ENCODE results near the gene ASTN2. TPM values are rescaled to one million over a fixed set of nuclear protein-coding genes. Genes with fewer than 3 reads are reported as not detected.

Gene ASTN2
- total RNA-seq, 4 donors from 2014 or later: 3.0 to 7.0 (median 5.2) TPM

GRCh38 chr9:116475201-116475600, 939.7 kb downstream of the ASTN2 start:
- DNase-seq: no peak
- TF ChIP-seq EP300 (IDR thresholded peaks at IDR 0.05; ENCODE audit: low read depth) (no peak), CTCF (IDR thresholded peaks at IDR 0.05) (no peak), POLR2AphosphoS5 (IDR thresholded peaks at IDR 0.05) (no peak)
- H3K27ac ChIP-seq: no peak overlapping the region
- no peaks in the 10 kb centered on the region for H3K36me3 ChIP-seq
- H3K9me3 ChIP-seq: no peaks in the 10 kb centered on the region
- intact Hi-C loops (cut with DNase I; ENCODE audit: low total_unique reads) (no loop called here), in situ Hi-C loops (cut with MboI; ENCODE audit: low pct_ligation_motif_present in 1 of 4, low pct_unique_long_range_greater_than_20kb in 1 of 4, low sequenced_read_pairs in 3 of 4) (no loop called here)
- no peak overlapping the region for H3K4me3 ChIP-seq
- WGBS, 2 donors (ENCODE audit: low coverage in 1 of 2): 93% methylated on average over 1 of the region's 1 CpG; no CpG with 5 or more reads in 1 of the 2 donors
- no peaks in the 10 kb centered on the region for H3K27me3 ChIP-seq
- peaks cover 0 to 5% (median 4%) of the 10 kb centered on the region in 4 donors for H3K4me1 ChIP-seq

- H3K36me3 ChIP-seq: no peaks in the 10 kb centered on the region
- no peak for DNase-seq
- H3K4me3 ChIP-seq: no peak overlapping the region
- H3K27ac ChIP-seq: no peak overlapping the region
- in situ Hi-C loops (cut with MboI; ENCODE audit: low pct_ligation_motif_present in 1 of 4, low pct_unique_long_range_greater_than_20kb in 1 of 4, low sequenced_read_pairs in 3 of 4): no loop called here
- no peaks in the 10 kb centered on the region for H3K27me3 ChIP-seq
- intact Hi-C loops (cut with DNase I; ENCODE audit: low total_unique reads): no loop called here
- WGBS, 2 donors (ENCODE audit: low coverage in 1 of 2): 80 to 88% methylated on average over 6 to 7 of the region's 7 CpGs
- H3K9me3 ChIP-seq: no peaks in the 10 kb centered on the region
- TF ChIP-seq POLR2A (IDR thresholded peaks at IDR 0.05) (no peak), CTCF (IDR thresholded peaks at IDR 0.05) (no peak), EP300 (IDR thresholded peaks at IDR 0.05; ENCODE audit: low read depth) (no peak), POLR2AphosphoS5 (IDR thresholded peaks at IDR 0.05) (no peak)
- peaks cover 0 to 5% (median 4%) of the 10 kb centered on the region in 4 donors for H3K4me1 ChIP-seq
Observed at GRCh38 chr9:116471944-116472506, 942.8 kb downstream of the ASTN2 start.

GRCh38 chr9:116471093-116471906, 943.6 kb downstream of the ASTN2 start:
- WGBS, 2 donors (ENCODE audit: low coverage in 1 of 2): 47 to 60% methylated on average over 5 to 7 of the region's 7 CpGs
- in situ Hi-C loops (cut with MboI; ENCODE audit: low pct_ligation_motif_present in 1 of 4, low pct_unique_long_range_greater_than_20kb in 1 of 4, low sequenced_read_pairs in 3 of 4) (no loop called here), intact Hi-C loops (cut with DNase I; ENCODE audit: low total_unique reads) (no loop called here)
- no peak for TF ChIP-seq POLR2A (IDR thresholded peaks at IDR 0.05)
- TF ChIP-seq POLR2AphosphoS5 (IDR thresholded peaks at IDR 0.05): no peak
- no peak for TF ChIP-seq EP300 (IDR thresholded peaks at IDR 0.05; ENCODE audit: low read depth)
- TF ChIP-seq CTCF (IDR thresholded peaks at IDR 0.05): no peak
- H3K4me1 ChIP-seq: peaks cover 0 to 5% (median 4%) of the 10 kb centered on the region in 4 donors
- H3K27ac ChIP-seq: no peak overlapping the region
- no peak overlapping the region for H3K4me3 ChIP-seq
- DNase-seq: no peak
- H3K9me3 ChIP-seq: no peaks in the 10 kb centered on the region
- no peaks in the 10 kb centered on the region for H3K36me3 ChIP-seq
- no peaks in the 10 kb centered on the region for H3K27me3 ChIP-seq

GRCh38 chr9:116468793-116469527, 945.9 kb downstream of the ASTN2 start:
- Histone ChIP-seq H3K9me3 (no peaks in the 10 kb centered on the region), H3K36me3 (no peaks in the 10 kb centered on the region), H3K27ac (no peak overlapping the region), H3K27me3 (no peaks in the 10 kb centered on the region), H3K4me3 (no peak overlapping the region), H3K4me1 (peaks cover 0 to 5% (median 4%) of the 10 kb centered on the region in 4 donors)
- intact Hi-C loops (cut with DNase I; ENCODE audit: low total_unique reads) (no loop called here), in situ Hi-C loops (cut with MboI; ENCODE audit: low pct_ligation_motif_present in 1 of 4, low pct_unique_long_range_greater_than_20kb in 1 of 4, low sequenced_read_pairs in 3 of 4) (no loop called here)
- TF ChIP-seq EP300 (IDR thresholded peaks at IDR 0.05; ENCODE audit: low read depth) (no peak), POLR2AphosphoS5 (IDR thresholded peaks at IDR 0.05) (no peak), CTCF (IDR thresholded peaks at IDR 0.05) (no peak), POLR2A (IDR thresholded peaks at IDR 0.05) (no peak)
- WGBS, 2 donors (ENCODE audit: low coverage in 1 of 2): 73 to 78% methylated on average over 6 to 8 of the region's 8 CpGs
- no peak for DNase-seq

Measured in transverse colon (tissue), 4 donors.